H9 (cell line): ENCODE results near the gene DOCK1. TPM values are rescaled to one million over a fixed set of nuclear protein-coding genes. Genes with fewer than 3 reads are reported as not detected.

Experiments used
- DNase-seq: peaks from one replicate; pipeline ENCODE4 v3.0.0-alpha.2; 2017
- H2AFZ ChIP-seq: one replicate; pipeline ENCODE4 v1.6.1; 2013; ENCODE audit warnings: mild to moderate bottlenecking, low read length, control low read depth, moderate library complexity
- H2AK5ac ChIP-seq: 2 replicates; pipeline ENCODE4 v1.6.1; 2013; ENCODE audit warnings: low read length, control low read depth, mixed read lengths; ENCODE audit not compliant: insufficient read length
- H2BK120ac ChIP-seq: one replicate; pipeline ENCODE4 v1.6.1; 2013; ENCODE audit warnings: low read depth, mild to moderate bottlenecking, low read length, control low read depth, inconsistent platforms; ENCODE audit not compliant: poor library complexity, severe bottlenecking
- H2BK12ac ChIP-seq: 2 replicates; pipeline ENCODE4 v1.6.1; 2013; ENCODE audit warnings: low read length, control low read depth, mixed read lengths, low read depth; ENCODE audit not compliant: insufficient read length
- H2BK15ac ChIP-seq: 2 replicates; pipeline ENCODE4 v1.6.1; 2013; ENCODE audit warnings: low read depth, low read length, control low read depth
- H2BK20ac ChIP-seq: one replicate; pipeline ENCODE4 v1.6.1; 2013; ENCODE audit warnings: low read depth, mild to moderate bottlenecking, low read length, control low read depth, inconsistent platforms; ENCODE audit not compliant: poor library complexity, severe bottlenecking
- H2BK5ac ChIP-seq: 2 replicates; pipeline ENCODE4 v1.6.1; 2013; ENCODE audit warnings: low read length, control low read depth, mixed read lengths; ENCODE audit not compliant: insufficient read length
- H3K14ac ChIP-seq: 2 replicates; pipeline ENCODE4 v1.6.1; 2013; ENCODE audit warnings: low read length, control low read depth; ENCODE audit not compliant: insufficient read depth
- H3K18ac ChIP-seq: 2 replicates; pipeline ENCODE4 v1.6.1; 2013; ENCODE audit warnings: low read depth, mild to moderate bottlenecking, mixed read lengths, low read length, control low read depth; ENCODE audit not compliant: insufficient read length
- H3K23ac ChIP-seq: 2 replicates; pipeline ENCODE4 v1.6.1; 2013; ENCODE audit warnings: low read length, control low read depth, mixed read lengths, low read depth; ENCODE audit not compliant: insufficient read length
- H3K23me2 ChIP-seq: 2 replicates; pipeline ENCODE4 v1.6.1; 2013; ENCODE audit warnings: low read depth, mild to moderate bottlenecking, mixed read lengths, low read length, control low read depth; ENCODE audit not compliant: insufficient read length, poor library complexity, severe bottlenecking
- H3K27ac ChIP-seq: 2 replicates; pipeline ENCODE4 v1.5.1; 2013; ENCODE audit warnings: low read length, control low read depth, mixed read lengths, low read depth; ENCODE audit not compliant: insufficient read length
- H3K27me3 ChIP-seq: 2 replicates; pipeline ENCODE4 v1.6.1; 2013; ENCODE audit warnings: low read length, control low read depth, inconsistent platforms; ENCODE audit not compliant: insufficient read depth
- H3K4ac ChIP-seq: 2 replicates; pipeline ENCODE4 v1.6.1; 2013; ENCODE audit warnings: low read depth, mild to moderate bottlenecking, control low read depth, inconsistent platforms, low read length, moderate library complexity
- H3K4me1 ChIP-seq: 2 replicates; pipeline ENCODE4 v1.6.1; 2013; ENCODE audit warnings: low read length, control low read depth, inconsistent platforms; ENCODE audit not compliant: insufficient read depth
- H3K4me2 ChIP-seq: 2 replicates; pipeline ENCODE4 v1.6.1; 2013; ENCODE audit warnings: low read length, control low read depth, mixed read lengths; ENCODE audit not compliant: insufficient read length, insufficient read depth
- H3K56ac ChIP-seq: 2 replicates; pipeline ENCODE4 v1.6.1; 2013; ENCODE audit warnings: low read depth, mild to moderate bottlenecking, mixed read lengths, low read length, control low read depth; ENCODE audit not compliant: insufficient read length
- H3K79me1 ChIP-seq: 2 replicates; pipeline ENCODE4 v1.6.1; 2013; ENCODE audit warnings: low read depth, mild to moderate bottlenecking, moderate library complexity, low read length, control low read depth, inconsistent platforms; ENCODE audit not compliant: insufficient read depth, poor library complexity, severe bottlenecking
- H3K79me2 ChIP-seq: 2 replicates; pipeline ENCODE4 v1.6.1; 2013; ENCODE audit warnings: low read length, control low read depth, inconsistent platforms; ENCODE audit not compliant: insufficient read depth
- H3K9ac ChIP-seq: 2 replicates; pipeline ENCODE4 v1.6.1; 2013; ENCODE audit warnings: low read length, control low read depth, mixed read lengths; ENCODE audit not compliant: insufficient read length; ENCODE audit errors: extremely low read depth
- H3K9me3 ChIP-seq: one replicate; pipeline ENCODE4 v1.6.1; 2013; ENCODE audit warnings: low read depth, low read length, inconsistent platforms; ENCODE audit not compliant: control insufficient read depth
- H3T11ph ChIP-seq: one replicate; pipeline ENCODE4 v1.6.1; 2013; ENCODE audit warnings: mild to moderate bottlenecking, low read length, control low read depth, inconsistent platforms
- H4K20me1 ChIP-seq: one replicate; pipeline ENCODE4 v1.6.1; 2013; ENCODE audit not compliant: control insufficient read depth, insufficient read length, insufficient read depth
- H4K5ac ChIP-seq: 2 replicates; pipeline ENCODE4 v1.6.1; 2013; ENCODE audit warnings: low read depth, mild to moderate bottlenecking, mixed read lengths, low read length, control low read depth; ENCODE audit not compliant: insufficient read length
- H4K8ac ChIP-seq: replicated peaks from 2 replicates; pipeline ENCODE4 v1.6.1; 2013; ENCODE audit warnings: low read length, control low read depth, mixed read lengths, low read depth; ENCODE audit not compliant: insufficient read length
- H4K91ac ChIP-seq: 2 replicates; pipeline ENCODE4 v1.6.1; 2013; ENCODE audit warnings: low read depth, mild to moderate bottlenecking, moderate library complexity, mixed read lengths, low read length, control low read depth; ENCODE audit not compliant: insufficient read length
- H3K27ac Mint-ChIP-seq, 3 experiments: 2 replicates in 2 of 3; 3 replicates in 1 of 3; pipeline ENCODE4 v1.8.0; 2020 to 2021; ENCODE audit warnings: mixed read lengths in 3 of 3, mild to moderate bottlenecking in 1 of 3, moderate library complexity in 1 of 3
- H3K27me3 Mint-ChIP-seq: 2 replicates; pipeline ENCODE4 v1.8.0; 2021; ENCODE audit warnings: low read depth, mild to moderate bottlenecking, moderate library complexity, mixed read lengths
- H3K36me3 Mint-ChIP-seq, 3 experiments: 2 replicates in 2 of 3; 3 replicates in 1 of 3; pipeline ENCODE4 v1.8.0; 2020 to 2021; ENCODE audit warnings: low read depth in 3 of 3, mixed read lengths in 3 of 3; ENCODE audit not compliant: insufficient read depth in 1 of 3
- H3K4me1 Mint-ChIP-seq, 2 experiments: 2 replicates each; pipeline ENCODE4 v1.8.0; 2020; ENCODE audit warnings: mixed read lengths in 2 of 2
- H3K4me3 Mint-ChIP-seq, 2 experiments: 2 replicates in 1 of 2; 3 replicates in 1 of 2; pipeline ENCODE4 v1.8.0; 2020 to 2021; ENCODE audit warnings: mild to moderate bottlenecking in 2 of 2, mixed read lengths in 2 of 2, moderate library complexity in 1 of 2
- H3K9me3 Mint-ChIP-seq, 2 experiments: 2 replicates in 1 of 2; 3 replicates in 1 of 2; pipeline ENCODE4 v1.8.0; 2020; ENCODE audit warnings: mild to moderate bottlenecking in 2 of 2, mixed read lengths in 2 of 2, moderate library complexity in 1 of 2
- CTCF ChIP-seq: fragments of 200-600 bp; sonication (generic); conservative IDR thresholded peaks from 3 replicates; pipeline ENCODE4 v1.8.0; 2021; ENCODE audit warnings: antibody characterized with exemption, mild to moderate bottlenecking
- WGBS: extraction: QIAGEN DNeasy Blood & Tissue Kit; methylation state at CpG from one replicate; pipeline ENCODE4 v1.1.7; 2013; ENCODE audit warnings: missing lambda C conversion rate, low lambda C conversion rate, mixed read lengths; ENCODE audit not compliant: insufficient read length; ENCODE audit errors: extremely low coverage; 5-methylcytosine and 5-hydroxymethylcytosine counted together
- total RNA-seq: library from RNA; stranded (reverse); gene quantifications from 2 replicates; pipeline ENCODE4 v1.2.1, GENCODE V29; 2021

Gene DOCK1
- total RNA-seq, 1 experiment from 2014 or later, result 57.0 TPM

- Histone ChIP-seq H3K27me3 (no peaks in the 10 kb centered on the region), H2BK12ac (no peak overlapping the region), H3K23ac (no peak overlapping the region), H3K23me2 (no peaks in the 10 kb centered on the region), H4K91ac (no peak overlapping the region), H3K27ac (no peak overlapping the region), H2BK5ac (no peak overlapping the region), H3K56ac (no peak overlapping the region), H2BK20ac (no peak overlapping the region), H2AFZ (no peak overlapping the region), H3K9me3 (peaks cover 6% of the 10 kb centered on the region), H3K18ac (no peak overlapping the region), H4K8ac (no peak overlapping the region), H3K4ac (no peak overlapping the region), H2AK5ac (no peak overlapping the region), H3K79me1 (no peaks in the 10 kb centered on the region), H3K4me2 (no peak overlapping the region), H2BK120ac (no peak overlapping the region), H4K5ac (no peak overlapping the region), H3K9ac (no peak overlapping the region), H2BK15ac (no peak overlapping the region), H4K20me1 (no peaks in the 10 kb centered on the region), H3K4me1 (peaks cover 2% of the 10 kb centered on the region; the same call in 1 of the 2 replicates), H3K14ac (no peak overlapping the region; the same call in 1 of the 2 replicates), H3K79me2 (no peaks in the 10 kb centered on the region), H3T11ph (no peak overlapping the region)
- no peak for DNase-seq
- Mint-ChIP-seq H3K4me3 (no peak overlapping the region), H3K9me3 (peaks cover 21 to 22% of the 10 kb centered on the region in 2 experiments), H3K27me3 (no peaks in the 10 kb centered on the region), H3K27ac (0 out of 7 replicates have a peak overlapping the region, but pooled peaks of 1 of the 3 experiments have one; percentile 13), H3K4me1 (peaks cover 8 to 9% of the 10 kb centered on the region in 2 experiments), H3K36me3 (peaks cover 34 to 46% (median 45%) of the 10 kb centered on the region in 3 experiments)
- no CpG with 5 or more reads among the region's 17 CpGs for WGBS
- no peak for TF ChIP-seq CTCF
Measured at GRCh38 chr10:127447197-127447596, 542.0 kb downstream of the DOCK1 start.
